ENCODE measurements around the gene DAPL1.
"Not testable (repeated sequence)": the region's sequence is repeated elsewhere in the genome, so short reads cannot be mapped to it uniquely, and the experiment has no call there.

Gene DAPL1

GRCh38 chr2:158809816-158810215 lies 14.7 kb downstream of the DAPL1 start:
- no peak for DNase-seq
- in situ Hi-C loops (cut with HindIII; ENCODE audit: low pct_ligation_motif_present, low pct_unique_long_range_greater_than_20kb, low sequenced_read_pairs) = no loop called here

- in situ Hi-C loops (cut with HindIII; ENCODE audit: low pct_ligation_motif_present, low pct_unique_long_range_greater_than_20kb, low sequenced_read_pairs) = no loop called here
- no peak for DNase-seq
These were observed 15.8 kb downstream of the DAPL1 start for GRCh38 chr2:158810731-158811460.

- no peak for DNase-seq
- in situ Hi-C loops (cut with HindIII; ENCODE audit: low pct_ligation_motif_present, low pct_unique_long_range_greater_than_20kb, low sequenced_read_pairs) = no loop called here
These were observed 20.0 kb downstream of the DAPL1 start for GRCh38 chr2:158815166-158815565.

- no peak for DNase-seq
- in situ Hi-C loops (cut with HindIII; ENCODE audit: low pct_ligation_motif_present, low pct_unique_long_range_greater_than_20kb, low sequenced_read_pairs) = no loop called here
These were observed 20.5 kb downstream of the DAPL1 start for GRCh38 chr2:158815658-158816057.

DNA sequence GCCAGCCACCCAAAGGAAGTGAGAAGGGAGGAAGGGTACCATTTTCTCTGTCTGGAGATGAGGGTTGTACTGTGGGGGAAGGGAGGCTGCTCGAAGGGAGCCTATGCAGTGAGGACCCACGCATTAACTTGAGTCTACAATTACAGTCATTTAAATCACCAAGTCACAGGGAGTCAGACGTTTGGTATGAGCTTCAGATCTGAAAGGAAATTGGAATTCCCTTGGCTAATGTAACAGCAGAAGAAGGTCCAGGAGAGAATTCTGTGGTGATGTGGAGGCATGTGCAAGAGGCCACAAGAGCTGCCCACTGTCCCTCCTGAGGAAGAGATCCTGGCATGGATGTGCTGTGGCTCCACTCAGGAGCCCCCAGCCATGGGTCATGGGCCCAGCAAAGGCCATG lies 22.5 kb downstream of the DAPL1 start:
- in situ Hi-C loops (cut with HindIII; ENCODE audit: low pct_ligation_motif_present, low pct_unique_long_range_greater_than_20kb, low sequenced_read_pairs) = no loop called here

DNA sequence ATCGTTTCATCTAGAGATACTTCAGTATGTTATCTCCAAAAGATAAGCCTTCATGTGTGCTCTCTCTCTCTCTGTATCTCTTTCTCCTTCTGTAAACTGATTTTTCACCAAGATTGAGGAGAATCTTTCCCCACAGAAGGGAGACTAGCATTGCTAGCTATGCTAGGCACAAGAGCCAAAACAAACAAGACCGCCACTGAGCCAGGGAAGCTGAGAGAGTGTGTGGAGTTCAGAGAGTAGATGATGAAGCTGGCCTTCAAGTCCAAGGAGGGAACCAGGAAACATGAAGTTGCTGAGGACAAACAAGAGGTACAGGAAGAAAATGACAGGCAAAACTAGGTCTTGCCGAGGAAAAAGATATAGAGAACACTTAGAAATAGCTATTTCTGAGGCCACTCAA lies 23.4 kb downstream of the DAPL1 start:
- in situ Hi-C loops (cut with HindIII; ENCODE audit: low pct_ligation_motif_present, low pct_unique_long_range_greater_than_20kb, low sequenced_read_pairs) = no loop called here
- no peak for DNase-seq

More for the DNA sequence above, 22.5 kb downstream of the DAPL1 start:
- DNase-seq = no peak

GRCh38 chr2:158822193-158822592 lies 27.1 kb downstream of the DAPL1 start:
- in situ Hi-C loops (cut with HindIII; ENCODE audit: low pct_ligation_motif_present, low pct_unique_long_range_greater_than_20kb, low sequenced_read_pairs) = no loop called here
- no peak for DNase-seq

- no peak for DNase-seq
- in situ Hi-C loops (cut with HindIII; ENCODE audit: low pct_ligation_motif_present, low pct_unique_long_range_greater_than_20kb, low sequenced_read_pairs) = no loop called here
These were observed 28.5 kb downstream of the DAPL1 start for GRCh38 chr2:158823486-158824237.

GRCh38 chr2:158825021-158825420 lies 29.9 kb downstream of the DAPL1 start:
- DNase-seq = no peak
- in situ Hi-C loops (cut with HindIII; ENCODE audit: low pct_ligation_motif_present, low pct_unique_long_range_greater_than_20kb, low sequenced_read_pairs) = no loop called here

GRCh38 chr2:158826965-158827364 lies 31.8 kb downstream of the DAPL1 start:
- in situ Hi-C loops (cut with HindIII; ENCODE audit: low pct_ligation_motif_present, low pct_unique_long_range_greater_than_20kb, low sequenced_read_pairs) = no loop called here
- no peak for DNase-seq

GRCh38 chr2:158828378-158829164 lies 33.5 kb downstream of the DAPL1 start:
- DNase-seq = no peak
- in situ Hi-C loops (cut with HindIII; ENCODE audit: low pct_ligation_motif_present, low pct_unique_long_range_greater_than_20kb, low sequenced_read_pairs) = no loop called here

DNA sequence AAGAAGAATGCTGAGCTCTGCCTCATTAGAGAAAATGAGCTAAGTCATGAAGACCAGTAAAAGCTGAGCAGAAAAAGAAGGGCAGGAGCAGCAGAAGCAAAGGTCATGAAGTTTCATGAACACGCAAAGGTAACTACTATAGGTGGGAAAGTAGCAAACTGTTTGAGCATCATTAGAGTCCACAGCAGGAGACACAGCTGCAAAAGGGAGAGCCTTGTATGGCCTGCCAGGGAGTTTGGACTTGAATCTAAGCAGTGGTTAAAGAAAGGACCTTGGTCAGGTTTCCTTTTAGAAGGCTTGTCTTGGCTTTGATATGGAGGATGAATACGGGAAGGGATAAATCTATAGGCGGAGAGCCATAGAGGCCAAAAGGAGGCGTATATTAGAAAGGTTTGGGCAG lies 34.0 kb downstream of the DAPL1 start:
- in situ Hi-C loops (cut with HindIII; ENCODE audit: low pct_ligation_motif_present, low pct_unique_long_range_greater_than_20kb, low sequenced_read_pairs) = no loop called here
- no peak for DNase-seq

DNA sequence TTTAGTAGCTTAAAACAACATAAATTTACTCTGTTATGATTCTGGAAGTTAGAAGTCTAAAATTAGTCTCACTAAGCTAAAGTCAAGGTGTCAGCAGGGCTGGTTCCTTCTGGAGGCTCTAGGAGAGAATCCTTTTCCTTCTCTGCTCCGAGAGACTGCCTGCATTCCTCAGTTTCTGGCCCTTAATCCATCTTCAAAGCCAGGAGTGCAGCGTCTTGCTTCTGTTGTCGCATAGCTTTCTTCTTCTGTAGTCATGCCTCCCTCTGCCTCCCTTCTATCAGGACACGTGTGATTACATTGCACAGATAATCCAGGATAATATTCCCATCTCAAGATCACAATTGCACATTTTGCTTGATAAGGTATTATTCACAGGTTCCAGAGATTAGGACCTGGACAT lies 35.1 kb downstream of the DAPL1 start:
- in situ Hi-C loops (cut with HindIII; ENCODE audit: low pct_ligation_motif_present, low pct_unique_long_range_greater_than_20kb, low sequenced_read_pairs) = no loop called here
- DNase-seq = no peak

DNA sequence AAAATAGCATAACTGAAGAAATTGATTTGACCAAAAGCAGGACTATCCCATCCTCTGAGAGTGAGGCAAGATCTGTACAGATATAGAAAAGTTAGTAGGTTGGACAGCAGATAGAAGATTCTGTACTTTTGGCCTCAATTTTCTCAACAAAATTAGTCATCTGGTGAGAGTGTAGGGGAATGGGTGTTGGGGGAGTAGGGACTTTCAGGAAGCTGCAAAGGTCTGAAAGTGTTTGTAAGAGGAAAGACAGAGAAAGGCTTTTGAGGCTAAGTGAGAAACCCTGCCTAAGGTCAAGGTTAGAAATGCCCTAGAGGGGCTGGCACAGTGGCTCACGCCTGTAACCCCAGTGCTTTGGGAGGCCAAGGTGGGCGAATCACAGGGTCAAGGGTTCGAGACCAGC lies 40.3 kb downstream of the DAPL1 start:
- in situ Hi-C loops (cut with HindIII; ENCODE audit: low pct_ligation_motif_present, low pct_unique_long_range_greater_than_20kb, low sequenced_read_pairs) = no loop called here
- DNase-seq = no peak

DNA sequence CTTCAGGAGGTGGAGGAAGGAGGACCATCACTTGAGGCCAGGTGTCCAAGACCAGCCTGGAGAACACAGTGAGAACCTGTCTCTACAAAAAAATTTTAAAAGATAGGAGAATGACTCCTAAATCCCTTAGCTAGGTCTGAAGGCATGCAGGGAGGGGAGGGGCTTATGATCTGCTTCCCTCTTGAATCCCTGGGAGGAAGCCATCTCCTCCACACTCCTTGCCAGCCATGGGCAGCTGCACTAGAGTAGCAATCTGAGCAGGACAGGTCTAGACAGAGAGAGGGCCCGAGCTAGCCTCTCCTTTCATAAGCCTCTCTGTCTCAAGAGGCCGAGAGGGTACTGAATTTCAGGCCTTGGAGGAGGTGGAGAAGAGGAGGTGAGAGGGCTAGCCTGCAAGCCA lies 42.5 kb downstream of the DAPL1 start:
- in situ Hi-C loops (cut with HindIII; ENCODE audit: low pct_ligation_motif_present, low pct_unique_long_range_greater_than_20kb, low sequenced_read_pairs) = no loop called here
- DNase-seq = no peak

GRCh38 chr2:158841850-158842249 lies 46.7 kb downstream of the DAPL1 start:
- in situ Hi-C loops (cut with HindIII; ENCODE audit: low pct_ligation_motif_present, low pct_unique_long_range_greater_than_20kb, low sequenced_read_pairs) = no loop called here
- DNase-seq = no peak

- in situ Hi-C loops (cut with HindIII; ENCODE audit: low pct_ligation_motif_present, low pct_unique_long_range_greater_than_20kb, low sequenced_read_pairs) = no loop called here
- DNase-seq = no peak
These were observed 50.3 kb downstream of the DAPL1 start for GRCh38 chr2:158845444-158845843.

DNA sequence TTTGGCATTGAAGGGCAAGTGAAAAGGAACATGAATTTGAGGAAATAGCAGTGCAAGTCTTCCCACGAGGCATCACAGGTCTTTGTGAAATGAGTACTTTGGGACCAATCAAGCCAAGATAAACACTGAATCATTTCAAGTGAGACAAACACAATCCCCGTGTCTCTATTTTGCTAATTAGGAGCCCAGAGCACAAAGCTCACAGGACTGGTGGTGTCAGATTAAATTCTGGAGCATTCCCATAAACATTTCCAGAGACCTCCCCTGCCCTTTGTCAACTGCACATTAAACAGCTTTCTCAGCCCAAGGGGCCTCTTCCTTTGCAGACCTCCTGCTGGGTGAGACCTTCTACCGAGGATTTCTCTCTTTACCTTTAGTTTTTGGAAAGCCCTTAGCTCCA lies 50.7 kb downstream of the DAPL1 start:
- no peak for DNase-seq
- in situ Hi-C loops (cut with HindIII; ENCODE audit: low pct_ligation_motif_present, low pct_unique_long_range_greater_than_20kb, low sequenced_read_pairs) = no loop called here

DNA sequence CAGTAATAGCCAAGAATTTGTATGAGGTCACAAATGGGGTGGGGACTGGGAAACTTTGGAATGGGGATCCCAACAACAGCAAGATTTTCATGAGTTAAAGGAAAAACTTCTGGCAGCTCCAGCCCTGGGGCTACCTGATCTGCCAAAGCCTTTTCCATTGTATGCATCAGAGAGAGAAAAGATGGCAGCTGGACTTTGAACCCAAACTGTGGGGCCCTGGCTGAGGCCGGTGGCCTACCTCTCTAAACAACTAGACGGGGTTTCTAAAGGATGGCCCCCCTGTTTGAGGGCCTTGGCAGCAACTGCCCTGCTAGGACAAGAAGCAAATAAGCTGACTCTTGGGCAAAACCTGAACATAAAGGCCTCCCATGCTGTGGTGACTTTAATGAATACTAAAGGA lies 52.4 kb downstream of the DAPL1 start:
- not testable (repeated sequence) for DNase-seq

More for the DNA sequence above, 52.4 kb downstream of the DAPL1 start:
- in situ Hi-C loops (cut with HindIII; ENCODE audit: low pct_ligation_motif_present, low pct_unique_long_range_greater_than_20kb, low sequenced_read_pairs) = not testable (repeated sequence)
